ENCODE results near the gene CBFB. TPM values are rescaled to one million over a fixed set of nuclear protein-coding genes. Genes with fewer than 3 reads are reported as not detected.
A peak's percentile ranks its signal among the peaks of the same experiment; 100 is the strongest.

Gene CBFB
- total and polyA plus RNA-seq, 9 of the 15 experiments (the other 6 are each of a cell fraction or from before 2014, with no cell fraction given), result 22.0 to 112 (median 66.5) TPM

GRCh38 chr16:67028167-67028695 is 718 bp upstream of the CBFB start (continued):
- TF ChIP-seq BRD9 (IDR thresholded peaks at IDR 0.05; ENCODE audit: low read depth, partially characterized antibody) (no peak), SPI1 (IDR thresholded peaks at IDR 0.05; ENCODE audit: borderline replicate concordance, low read depth, low read length) (no peak), MAFK (IDR thresholded peaks at IDR 0.05; ENCODE audit: low read length) (no peak), BRCA1 (IDR thresholded peaks at IDR 0.05) (no peak), BRCA1 (CRISPR knock-in tag; IDR thresholded peaks at IDR 0.05) (no peak), ATF2 (CRISPR knock-in tag; IDR thresholded peaks at IDR 0.05) (no peak), STAT5A (IDR thresholded peaks at IDR 0.05; ENCODE audit: borderline replicate concordance, low read length) (no peak), SETDB1 (IDR thresholded peaks at IDR 0.05; ENCODE audit: low read length) (no peak), ZNF174 (CRISPR knock-in tag; IDR thresholded peaks at IDR 0.05) (no peak), HOMEZ (CRISPR knock-in tag; IDR thresholded peaks at IDR 0.05) (no peak), ZBTB34 (CRISPR knock-in tag; IDR thresholded peaks at IDR 0.05) (no peak), GTF2B (IDR thresholded peaks at IDR 0.05; ENCODE audit: extremely low read depth, insufficient read length) (no peak), ZNF77 (CRISPR knock-in tag; IDR thresholded peaks at IDR 0.05) (no peak), EP300 (IDR thresholded peaks at IDR 0.05; ENCODE audit: low read length) (no peak), CBFA2T3 (IDR thresholded peaks at IDR 0.05) (peak; percentile 56), TSC22D4 (tag; IDR thresholded peaks at IDR 0.05) (no peak), ZBTB1 (CRISPR knock-in tag; IDR thresholded peaks at IDR 0.05; ENCODE audit: borderline replicate concordance, low read depth) (no peak), LEF1 (IDR thresholded peaks at IDR 0.05) (no peak), CREB1 (IDR thresholded peaks at IDR 0.05) (no peak), CREB1 (CRISPR knock-in tag; IDR thresholded peaks at IDR 0.05) (no peak), HDGF (IDR thresholded peaks at IDR 0.05) (no peak), POLR2A (conservative IDR thresholded peaks at IDR 0.05) (no peak), MTF1 (CRISPR knock-in tag; IDR thresholded peaks at IDR 0.05; ENCODE audit: borderline replicate concordance) (no peak), CREB5 (CRISPR knock-in tag; IDR thresholded peaks at IDR 0.05) (no peak), FOXM1 (IDR thresholded peaks at IDR 0.05; ENCODE audit: low read depth) (no peak), FOXM1 (CRISPR knock-in tag; IDR thresholded peaks at IDR 0.05; ENCODE audit: low read depth) (no peak), PTRF (tag; IDR thresholded peaks at IDR 0.05) (no peak), ZNF586 (CRISPR knock-in tag; conservative IDR thresholded peaks at IDR 0.05) (no peak)
